ENCODE data around the gene ALDH1L2.

ALDH1L2 gene

GRCh38 chr12:105072888-105073488 lies 11.3 kb downstream of the ALDH1L2 start:
- no peak overlapping the region for H3K4me3 ChIP-seq (ENCODE audit: low read depth, low read length)
- TF ChIP-seq, protein P1, sequence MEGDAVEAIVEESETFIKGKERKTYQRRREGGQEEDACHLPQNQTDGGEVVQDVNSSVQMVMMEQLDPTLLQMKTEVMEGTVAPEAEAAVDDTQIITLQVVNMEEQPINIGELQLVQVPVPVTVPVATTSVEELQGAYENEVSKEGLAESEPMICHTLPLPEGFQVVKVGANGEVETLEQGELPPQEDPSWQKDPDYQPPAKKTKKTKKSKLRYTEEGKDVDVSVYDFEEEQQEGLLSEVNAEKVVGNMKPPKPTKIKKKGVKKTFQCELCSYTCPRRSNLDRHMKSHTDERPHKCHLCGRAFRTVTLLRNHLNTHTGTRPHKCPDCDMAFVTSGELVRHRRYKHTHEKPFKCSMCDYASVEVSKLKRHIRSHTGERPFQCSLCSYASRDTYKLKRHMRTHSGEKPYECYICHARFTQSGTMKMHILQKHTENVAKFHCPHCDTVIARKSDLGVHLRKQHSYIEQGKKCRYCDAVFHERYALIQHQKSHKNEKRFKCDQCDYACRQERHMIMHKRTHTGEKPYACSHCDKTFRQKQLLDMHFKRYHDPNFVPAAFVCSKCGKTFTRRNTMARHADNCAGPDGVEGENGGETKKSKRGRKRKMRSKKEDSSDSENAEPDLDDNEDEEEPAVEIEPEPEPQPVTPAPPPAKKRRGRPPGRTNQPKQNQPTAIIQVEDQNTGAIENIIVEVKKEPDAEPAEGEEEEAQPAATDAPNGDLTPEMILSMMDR (IDR thresholded peaks at IDR 0.05; ENCODE audit: borderline replicate concordance, insufficient read depth, low read depth, low read length), result no peak

GRCh38 chr12:105071981-105072380 lies 12.3 kb downstream of the ALDH1L2 start:
- no peak overlapping the region for H3K4me3 ChIP-seq (ENCODE audit: low read depth, low read length)
- TF ChIP-seq, protein P1 (IDR thresholded peaks at IDR 0.05; ENCODE audit: borderline replicate concordance, insufficient read depth, low read depth, low read length), result no peak

GRCh38 chr12:105069936-105070702 lies 14.1 kb downstream of the ALDH1L2 start:
- H3K4me3 ChIP-seq (ENCODE audit: low read depth, low read length), result no peak overlapping the region
- TF ChIP-seq, protein P1 (IDR thresholded peaks at IDR 0.05; ENCODE audit: borderline replicate concordance, insufficient read depth, low read depth, low read length), result no peak

- H3K4me3 ChIP-seq (ENCODE audit: low read depth, low read length), result no peak overlapping the region
- TF ChIP-seq, protein P1 (IDR thresholded peaks at IDR 0.05; ENCODE audit: borderline replicate concordance, insufficient read depth, low read depth, low read length), result no peak
Measured at GRCh38 chr12:105067511-105068031, 16.7 kb downstream of the ALDH1L2 start.

DNA sequence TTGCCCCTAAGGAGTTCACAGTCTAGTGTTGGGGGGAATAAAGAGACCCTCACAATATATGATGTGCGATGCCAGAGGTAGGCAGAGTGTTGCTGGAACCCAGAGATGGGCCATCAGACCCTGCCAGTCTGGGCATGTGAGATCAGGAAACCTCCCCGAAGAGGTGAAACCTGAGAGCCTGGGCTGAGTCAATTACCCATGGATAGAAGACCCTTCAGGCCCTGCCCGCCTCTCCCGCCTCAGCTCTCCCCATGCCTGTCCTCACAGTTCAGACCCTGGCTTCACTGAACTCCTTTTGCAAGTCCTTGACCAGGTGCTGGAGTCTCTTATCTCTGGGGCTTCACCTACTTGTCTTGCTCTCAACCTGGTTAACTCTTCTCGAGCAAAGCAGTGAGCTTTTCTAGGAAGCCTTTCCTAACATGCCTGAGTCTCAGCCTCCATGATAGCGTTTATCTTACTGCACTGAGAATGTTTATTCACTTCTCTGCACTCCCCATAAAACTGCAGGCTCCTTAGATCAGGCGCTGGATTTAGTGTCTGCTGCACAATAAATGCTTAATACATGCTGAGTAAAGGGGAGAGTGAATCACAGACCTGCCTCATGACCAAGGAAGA lies 19.6 kb downstream of the ALDH1L2 start:
- TF ChIP-seq, protein P1 (IDR thresholded peaks at IDR 0.05; ENCODE audit: borderline replicate concordance, insufficient read depth, low read depth, low read length), result no peak
- H3K4me3 ChIP-seq (ENCODE audit: low read depth, low read length), result no peak overlapping the region

- no peak overlapping the region for H3K4me3 ChIP-seq (ENCODE audit: low read depth, low read length)
- TF ChIP-seq, protein P1 (IDR thresholded peaks at IDR 0.05; ENCODE audit: borderline replicate concordance, insufficient read depth, low read depth, low read length), result no peak
Measured at GRCh38 chr12:105060715-105061378, 23.4 kb downstream of the ALDH1L2 start.
